Muscle layer of colon (tissue), 2 donors: ENCODE results near the gene C1orf21.

Source experiments
- H3K27ac ChIP-seq: one replicate; pipeline ENCODE4 v1.7.0; 2013; ENCODE audit warnings: low read depth, mild to moderate bottlenecking, low read length, moderate library complexity
- H3K27me3 ChIP-seq, 2 donors: one replicate each; pipeline ENCODE4 v1.7.0; 2013; ENCODE audit warnings: low read length in 2 of 2, mild to moderate bottlenecking in 2 of 2; ENCODE audit not compliant: insufficient read depth in 2 of 2, control insufficient read depth in 1 of 2
- H3K36me3 ChIP-seq: one replicate; pipeline ENCODE4 v1.7.0; 2013; ENCODE audit warnings: mild to moderate bottlenecking, low read length; ENCODE audit not compliant: insufficient read depth
- H3K4me1 ChIP-seq: one replicate; pipeline ENCODE4 v1.7.0; 2013; ENCODE audit warnings: mild to moderate bottlenecking, low read length; ENCODE audit not compliant: insufficient read depth
- H3K4me3 ChIP-seq, 2 donors: one replicate each; pipeline ENCODE4 v1.7.0; 2013; ENCODE audit warnings: low read length in 2 of 2, low read depth in 1 of 2, mild to moderate bottlenecking in 1 of 2, moderate library complexity in 1 of 2
- H3K9ac ChIP-seq: one replicate; pipeline ENCODE4 v1.7.0; 2013; ENCODE audit warnings: low read length
- H3K9me3 ChIP-seq: one replicate; pipeline ENCODE4 v1.7.0; 2013; ENCODE audit warnings: mild to moderate bottlenecking, low read length
- donor health status: abdominal sarcoma.
- donor health status: Adenocarcinoma of cecum.

Gene C1orf21

DNA sequence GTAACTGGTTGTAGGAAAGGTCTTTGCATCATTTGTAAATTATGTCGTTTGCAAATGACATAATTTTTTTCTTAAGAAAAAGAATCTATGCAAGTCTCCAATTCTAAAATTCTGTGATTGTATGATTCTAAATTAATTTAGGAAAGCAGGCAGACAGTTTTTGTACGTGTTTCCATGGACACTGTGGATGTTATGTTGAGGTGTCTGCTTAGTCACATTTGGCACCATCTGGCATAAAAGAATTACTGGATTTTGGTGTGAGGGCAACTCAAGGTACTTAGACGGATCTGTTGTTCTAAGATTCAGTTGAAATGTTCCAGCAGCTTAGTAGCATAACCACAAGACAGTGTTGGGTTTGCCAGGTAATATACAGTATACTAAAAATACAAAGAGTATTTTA is 42.5 kb downstream of the C1orf21 start:
- Histone ChIP-seq H3K4me3 (no peak overlapping the region), H3K27me3 (no peaks in the 10 kb centered on the region), H3K9me3 (no peaks in the 10 kb centered on the region), H3K4me1 (peaks cover 4% of the 10 kb centered on the region), H3K9ac (no peak overlapping the region), H3K27ac (no peak overlapping the region), H3K36me3 (no peaks in the 10 kb centered on the region)

DNA sequence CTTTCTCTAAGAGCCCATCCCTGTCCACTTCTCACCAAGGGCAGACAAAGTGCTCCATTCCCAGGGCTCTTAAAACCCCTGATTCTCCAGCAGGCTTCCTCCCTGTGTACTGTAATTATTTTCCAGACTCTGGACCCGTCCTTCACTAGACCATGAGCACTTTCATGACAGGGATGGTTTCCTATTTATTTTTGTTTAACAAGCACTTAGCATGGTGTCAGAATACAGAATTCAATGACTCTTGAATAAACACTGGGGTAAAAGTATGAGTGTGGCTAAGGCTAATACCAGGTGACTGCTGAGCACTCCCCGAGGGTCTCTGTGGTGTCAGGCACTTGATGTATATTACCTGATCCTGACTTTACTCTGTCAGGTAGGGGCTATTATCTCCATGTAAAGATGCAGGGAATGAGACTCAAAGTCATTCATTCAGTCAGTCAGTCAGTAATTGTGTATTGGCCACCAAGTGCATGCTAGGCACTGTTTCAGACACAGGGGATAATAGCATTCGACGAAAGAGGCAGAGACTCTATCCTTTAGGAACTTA is 47.2 kb downstream of the C1orf21 start:
- H3K4me1 ChIP-seq: no peaks in the 10 kb centered on the region
- H3K4me3 ChIP-seq: no peak overlapping the region
- H3K36me3 ChIP-seq: no peaks in the 10 kb centered on the region
- no peaks in the 10 kb centered on the region for H3K9me3 ChIP-seq
- no peak overlapping the region for H3K27ac ChIP-seq
- no peak overlapping the region for H3K9ac ChIP-seq
- H3K27me3 ChIP-seq: no peaks in the 10 kb centered on the region

DNA sequence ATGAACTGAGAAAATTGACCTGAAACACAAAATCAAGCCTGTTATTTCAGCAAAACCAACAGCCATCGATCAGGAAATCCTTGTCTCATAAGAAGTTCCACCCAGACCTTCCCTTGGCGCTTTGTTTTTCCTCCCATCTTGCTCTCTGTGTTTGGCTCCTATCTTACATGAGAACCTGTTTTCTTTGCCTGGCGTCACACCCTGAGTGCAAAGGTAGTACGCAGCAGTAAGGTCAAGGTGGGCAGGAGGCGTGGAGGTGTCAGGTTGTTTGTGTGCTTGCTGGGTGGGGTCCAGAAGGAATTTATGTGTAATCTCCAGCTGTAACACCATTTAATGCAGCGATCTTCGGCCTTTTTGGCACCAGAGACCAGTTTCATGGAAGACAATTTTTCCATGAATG is 50.5 kb downstream of the C1orf21 start:
- no peaks in the 10 kb centered on the region for H3K9me3 ChIP-seq
- no peak overlapping the region for H3K4me3 ChIP-seq
- H3K27ac ChIP-seq: no peak overlapping the region
- H3K9ac ChIP-seq: no peak overlapping the region
- no peaks in the 10 kb centered on the region for H3K27me3 ChIP-seq
- no peaks in the 10 kb centered on the region for H3K4me1 ChIP-seq
- H3K36me3 ChIP-seq: no peaks in the 10 kb centered on the region

DNA sequence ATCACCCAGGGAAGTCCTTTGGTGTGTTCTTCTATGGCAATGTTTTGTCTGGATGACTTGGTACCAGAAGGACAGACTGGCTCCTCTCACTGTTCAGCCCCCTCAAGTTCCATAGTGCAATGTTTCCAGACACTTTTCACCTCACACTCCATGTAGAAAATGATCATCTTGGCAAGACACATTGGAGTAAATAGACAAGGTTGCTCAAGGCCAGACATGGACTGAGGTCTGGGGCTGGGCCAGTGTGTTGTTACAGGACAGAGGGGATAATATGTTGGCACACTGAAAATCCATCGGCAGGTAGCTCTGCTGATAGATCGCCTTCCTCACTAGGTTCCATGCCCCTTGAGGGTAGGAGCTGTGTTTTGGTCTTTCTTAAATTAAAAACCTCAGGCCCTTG is 51.5 kb downstream of the C1orf21 start:
- H3K36me3 ChIP-seq: no peaks in the 10 kb centered on the region
- no peak overlapping the region for H3K4me3 ChIP-seq
- H3K27ac ChIP-seq: no peak overlapping the region
- H3K27me3 ChIP-seq: no peaks in the 10 kb centered on the region
- no peaks in the 10 kb centered on the region for H3K9me3 ChIP-seq
- peaks cover under 1% of the 10 kb centered on the region for H3K4me1 ChIP-seq
- H3K9ac ChIP-seq: no peak overlapping the region

DNA sequence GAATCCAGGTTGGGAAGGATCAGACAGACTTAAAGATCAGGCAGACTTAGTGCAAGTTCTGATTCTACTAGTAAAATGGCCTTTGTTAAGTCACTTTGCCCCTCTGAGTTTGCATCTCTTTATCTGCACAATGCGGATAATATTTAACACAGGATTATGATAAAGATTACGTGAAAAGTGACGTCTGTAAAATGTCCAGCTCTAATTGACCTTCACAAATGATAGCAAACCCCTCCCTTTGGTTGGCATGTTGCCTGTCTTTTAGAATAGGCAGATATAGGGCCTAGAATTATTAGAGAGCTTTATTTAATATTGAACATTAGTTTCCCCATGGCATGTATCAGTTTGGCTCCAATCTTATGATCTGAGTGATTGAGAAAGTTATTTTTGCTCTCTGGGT is 55.4 kb downstream of the C1orf21 start:
- H3K36me3 ChIP-seq: no peaks in the 10 kb centered on the region
- peaks cover 6% of the 10 kb centered on the region for H3K4me1 ChIP-seq
- no peaks in the 10 kb centered on the region for H3K27me3 ChIP-seq
- H3K9ac ChIP-seq: no peak overlapping the region
- no peaks in the 10 kb centered on the region for H3K9me3 ChIP-seq
- no peak overlapping the region for H3K4me3 ChIP-seq
- no peak overlapping the region for H3K27ac ChIP-seq

DNA sequence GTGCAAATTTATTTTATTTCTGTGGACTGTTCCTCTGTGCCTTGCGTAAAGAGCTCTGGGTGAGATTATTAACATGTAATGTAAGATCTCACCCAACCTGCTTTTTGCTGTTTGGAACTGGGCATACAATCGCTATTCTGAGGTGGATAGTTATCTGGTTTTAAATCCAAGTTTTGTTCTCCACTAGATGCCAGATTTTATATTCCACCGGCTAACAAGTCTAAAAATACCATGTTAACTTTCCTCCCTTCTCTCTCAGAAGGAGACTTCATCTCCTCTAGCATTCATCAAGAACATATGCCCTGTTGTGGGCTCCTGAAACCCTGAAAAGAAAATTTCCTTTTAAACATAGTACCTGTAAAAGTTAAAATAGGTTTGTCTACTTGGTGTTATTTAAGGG is 56.4 kb downstream of the C1orf21 start:
- Histone ChIP-seq H3K9me3 (no peaks in the 10 kb centered on the region), H3K4me1 (peaks cover 6% of the 10 kb centered on the region), H3K9ac (no peak overlapping the region), H3K27me3 (no peaks in the 10 kb centered on the region), H3K36me3 (no peaks in the 10 kb centered on the region), H3K4me3 (no peak overlapping the region), H3K27ac (no peak overlapping the region)

DNA sequence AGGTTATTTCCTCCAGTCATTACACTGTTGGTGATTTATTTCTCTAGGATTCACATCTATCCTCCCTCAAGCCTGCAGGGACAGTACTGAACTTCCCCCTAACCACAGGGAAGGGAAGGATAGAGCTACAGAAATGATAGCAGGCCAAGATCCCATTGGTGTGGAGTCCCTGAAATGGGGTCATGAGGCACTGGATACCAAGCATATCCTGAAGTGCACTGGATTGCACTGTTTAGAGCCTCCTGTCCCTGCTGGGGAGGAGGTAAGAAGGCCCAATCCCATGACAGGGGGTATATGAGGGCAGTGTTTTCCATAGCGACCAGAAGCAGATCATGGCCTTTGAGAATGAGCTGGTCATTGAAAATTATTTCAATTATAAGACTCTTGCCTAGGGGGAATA is 56.8 kb downstream of the C1orf21 start:
- H3K36me3 ChIP-seq: no peaks in the 10 kb centered on the region
- no peak overlapping the region for H3K9ac ChIP-seq
- no peaks in the 10 kb centered on the region for H3K27me3 ChIP-seq
- no peak overlapping the region for H3K27ac ChIP-seq
- peaks cover 6% of the 10 kb centered on the region for H3K4me1 ChIP-seq
- no peaks in the 10 kb centered on the region for H3K9me3 ChIP-seq
- H3K4me3 ChIP-seq: no peak overlapping the region

DNA sequence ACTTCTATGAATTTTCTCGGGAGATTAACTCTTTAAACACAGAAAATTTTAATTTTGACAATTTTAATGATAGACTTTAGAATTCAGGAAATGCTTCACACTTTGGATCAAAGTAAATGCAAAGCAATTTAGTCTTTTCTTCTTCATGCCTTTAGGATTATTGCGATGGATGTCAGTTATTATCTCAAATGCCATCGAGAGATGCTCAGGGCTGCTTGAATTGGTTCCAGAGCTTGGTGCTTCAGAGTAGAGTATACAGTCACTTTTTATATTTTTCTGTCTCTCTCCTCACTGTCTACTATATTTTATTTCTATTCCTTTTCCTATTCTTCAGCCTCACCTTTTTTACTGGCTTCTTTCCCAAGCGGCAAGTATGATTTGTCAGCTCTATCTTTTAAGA is 59.2 kb downstream of the C1orf21 start:
- Histone ChIP-seq H3K27ac (no peak overlapping the region), H3K36me3 (no peaks in the 10 kb centered on the region), H3K27me3 (no peaks in the 10 kb centered on the region), H3K4me1 (peaks cover 6% of the 10 kb centered on the region), H3K9me3 (no peaks in the 10 kb centered on the region), H3K9ac (no peak overlapping the region), H3K4me3 (no peak overlapping the region)

DNA sequence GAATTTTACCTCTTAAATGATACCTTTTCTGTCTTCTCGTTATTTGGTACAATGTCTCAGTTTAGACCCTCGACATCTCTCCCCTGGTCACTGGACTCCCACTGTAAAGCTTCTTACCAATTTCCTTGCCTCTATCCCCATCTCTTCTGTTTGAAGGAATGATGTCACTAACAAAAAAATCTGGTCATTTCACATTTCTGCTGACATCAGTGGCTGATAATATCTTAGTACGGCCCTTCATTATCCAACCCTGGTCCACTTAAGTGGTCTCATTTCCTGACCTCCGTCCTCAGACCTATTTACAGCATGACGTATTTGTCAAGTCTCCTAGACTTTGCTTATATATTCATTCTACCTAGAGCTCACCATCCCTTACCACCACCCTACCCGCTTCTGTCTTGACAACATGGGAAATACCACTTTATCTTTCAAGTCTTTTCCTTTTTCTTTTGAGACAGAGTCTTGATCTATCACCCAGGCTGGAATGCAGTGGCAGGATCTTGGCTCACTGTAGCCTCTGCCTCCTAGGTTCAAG is 60.9 kb downstream of the C1orf21 start:
- Histone ChIP-seq H3K36me3 (no peaks in the 10 kb centered on the region), H3K9me3 (no peaks in the 10 kb centered on the region), H3K4me3 (no peak overlapping the region), H3K27ac (no peak overlapping the region), H3K27me3 (no peaks in the 10 kb centered on the region), H3K9ac (no peak overlapping the region), H3K4me1 (peaks cover 6% of the 10 kb centered on the region)

DNA sequence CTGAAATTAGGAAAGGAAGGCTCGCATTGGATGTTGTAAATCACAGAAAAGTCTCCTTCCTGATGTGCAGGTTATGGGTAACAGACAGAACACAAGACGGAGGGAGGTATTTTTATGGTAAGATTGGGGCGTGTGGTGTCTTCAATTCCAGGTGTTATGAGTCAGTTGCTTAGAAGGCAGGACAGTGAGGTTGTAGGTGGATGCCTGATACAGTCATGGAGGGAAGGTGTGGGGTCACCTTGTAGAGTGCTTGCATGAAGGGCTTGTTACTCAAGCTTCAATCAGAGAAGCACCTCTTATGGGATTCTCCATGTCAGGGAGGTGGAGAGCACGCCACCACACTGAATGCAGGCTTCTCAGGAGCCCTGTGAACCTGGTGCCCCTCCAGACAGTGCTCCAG is 63.1 kb downstream of the C1orf21 start:
- H3K36me3 ChIP-seq: no peaks in the 10 kb centered on the region
- no peak overlapping the region for H3K27ac ChIP-seq
- no peak overlapping the region for H3K4me3 ChIP-seq
- H3K4me1 ChIP-seq: no peaks in the 10 kb centered on the region
- no peaks in the 10 kb centered on the region for H3K9me3 ChIP-seq
- H3K9ac ChIP-seq: no peak overlapping the region
- H3K27me3 ChIP-seq: no peaks in the 10 kb centered on the region

DNA sequence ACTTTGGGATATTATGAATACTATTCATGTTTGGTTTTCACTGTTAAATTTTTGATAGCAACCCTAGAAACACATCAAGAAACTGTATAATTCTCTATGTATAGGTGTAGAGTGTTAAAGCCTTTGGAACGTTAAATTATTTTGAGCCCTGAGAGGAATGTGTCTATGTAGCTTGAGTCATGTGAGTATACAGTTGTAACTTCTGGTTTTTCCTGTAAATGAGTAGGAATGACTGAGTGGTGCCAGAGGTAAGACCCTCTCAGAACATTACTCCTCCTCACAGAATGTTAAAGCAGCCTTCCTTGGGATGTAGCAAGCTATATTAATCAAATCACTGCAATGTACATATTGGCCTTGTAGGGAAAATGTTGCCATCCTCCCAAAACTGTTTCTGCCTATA is 69.0 kb downstream of the C1orf21 start:
- Histone ChIP-seq H3K9me3 (no peaks in the 10 kb centered on the region), H3K27me3 (no peaks in the 10 kb centered on the region), H3K27ac (no peak overlapping the region), H3K4me1 (peaks cover 29% of the 10 kb centered on the region), H3K9ac (no peak overlapping the region), H3K4me3 (no peak overlapping the region), H3K36me3 (no peaks in the 10 kb centered on the region)

DNA sequence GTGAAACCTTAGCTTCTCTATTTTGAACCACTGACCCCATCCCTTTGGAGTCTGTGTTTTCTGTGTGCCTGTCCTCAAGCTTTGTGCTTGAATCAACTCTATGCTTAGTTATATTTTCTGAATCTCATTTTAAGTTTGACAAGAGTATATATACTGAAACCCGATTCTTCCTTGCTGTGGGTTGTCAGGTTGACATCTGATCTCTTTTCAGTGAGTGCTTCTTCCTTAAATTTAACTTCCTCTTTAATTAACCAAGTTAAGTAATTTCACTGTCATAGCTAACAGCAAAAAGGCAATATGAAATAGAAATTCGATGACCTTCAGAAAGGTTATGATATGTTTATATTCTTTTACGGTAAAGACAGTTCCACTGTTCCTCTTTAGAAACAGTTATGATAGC is 69.4 kb downstream of the C1orf21 start:
- H3K4me3 ChIP-seq: no peak overlapping the region
- peaks cover 29% of the 10 kb centered on the region for H3K4me1 ChIP-seq

More for the DNA sequence above, 69.4 kb downstream of the C1orf21 start:
- Histone ChIP-seq H3K27me3 (no peaks in the 10 kb centered on the region), H3K27ac (no peak overlapping the region), H3K9ac (no peak overlapping the region), H3K36me3 (no peaks in the 10 kb centered on the region), H3K9me3 (no peaks in the 10 kb centered on the region)
